Stimulated activated CD4-positive, alpha-beta T cell treated with anti-CD3 and anti-CD28 coated beads, Interleukin-15, amount 100 ng/mL, for 24 hours (primary cell): ENCODE measurements around the gene PRDM16.

ENCODE experiments used
- DNase-seq: peaks from one replicate; pipeline ENCODE4 v3.0.0-alpha.2; 2020

Gene PRDM16

GRCh38 chr1:3441880-3442279 is 372.9 kb downstream of the PRDM16 start:
- DNase-seq, result no peak

- no peak for DNase-seq
These were observed 373.3 kb downstream of the PRDM16 start for GRCh38 chr1:3442331-3442730.

GRCh38 chr1:3442901-3443300 is 373.9 kb downstream of the PRDM16 start:
- DNase-seq, result no peak

GRCh38 chr1:3443807-3444206 is 374.8 kb downstream of the PRDM16 start:
- DNase-seq, result no peak

- no peak for DNase-seq
These were observed 375.3 kb downstream of the PRDM16 start for GRCh38 chr1:3444298-3444697.

- no peak for DNase-seq
These were observed 375.7 kb downstream of the PRDM16 start for GRCh38 chr1:3444736-3445135.

DNA sequence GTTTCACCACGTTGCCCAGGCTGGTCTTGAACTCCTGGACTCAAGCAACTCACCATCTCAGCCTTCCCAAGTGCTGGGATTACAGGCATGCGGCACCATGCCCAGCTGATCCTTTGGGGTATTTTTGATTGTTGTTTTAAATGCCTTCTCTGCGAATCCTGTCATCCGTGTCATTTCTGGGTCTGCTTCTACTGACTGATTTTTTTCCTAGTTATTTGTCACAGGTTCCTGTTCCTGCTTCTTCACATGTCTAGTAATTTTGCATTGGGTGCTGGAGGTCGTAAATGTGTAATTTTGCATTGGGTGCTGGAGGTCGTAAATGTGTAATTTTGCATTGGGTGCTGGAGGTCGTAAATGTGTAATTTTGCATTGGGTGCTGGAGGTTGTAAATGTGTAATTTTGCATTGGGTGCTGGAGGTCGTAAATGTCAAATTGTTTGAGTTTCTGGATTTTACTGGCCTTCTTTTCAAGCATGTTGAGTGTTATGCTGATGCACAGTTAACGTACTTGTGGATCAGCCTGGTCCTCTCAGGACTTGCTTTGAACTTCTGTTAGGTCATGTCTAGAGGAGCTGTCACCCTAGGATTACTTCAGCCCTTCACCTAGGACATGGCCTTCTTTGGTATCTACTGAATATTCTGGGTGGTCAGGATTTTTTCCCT is 381.3 kb downstream of the PRDM16 start:
- DNase-seq, result no peak

DNA sequence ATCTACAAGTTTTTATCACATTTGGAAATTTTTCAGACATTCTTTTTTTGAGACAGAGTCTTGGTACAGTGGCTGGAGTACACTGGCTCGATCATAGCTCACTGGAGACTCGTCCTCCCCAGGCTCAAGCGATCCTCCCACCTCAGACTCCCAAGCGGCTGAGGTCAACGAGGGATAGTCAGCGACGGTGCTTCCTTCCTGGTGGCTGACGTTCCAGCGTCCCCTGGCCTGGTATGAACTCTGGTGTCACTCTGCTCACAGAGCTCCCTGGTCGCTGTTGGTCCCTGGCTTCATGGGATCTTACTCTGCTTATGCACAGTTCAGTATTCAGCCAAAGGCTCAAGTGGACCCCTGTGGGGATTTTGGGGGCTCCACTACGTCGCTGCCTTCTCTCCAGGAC is 382.0 kb downstream of the PRDM16 start:
- DNase-seq, result no peak

- no peak for DNase-seq
These were observed 383.2 kb downstream of the PRDM16 start for GRCh38 chr1:3451994-3452865.

- DNase-seq, result no peak
These were observed 383.8 kb downstream of the PRDM16 start for GRCh38 chr1:3452866-3453175.

- peak; percentile 80 for DNase-seq
These were observed 384.3 kb downstream of the PRDM16 start for GRCh38 chr1:3453203-3453761.

GRCh38 chr1:3453891-3454810 is 385.1 kb downstream of the PRDM16 start, which contains the start of gene ARHGEF16:
ARHGEF16 (plus strand) TSS chr1:3454665; CDS start chr1:3463085, 8,420 bp downstream.
- DNase-seq, result peak; percentile 49

GRCh38 chr1:3454811-3455618 is 386.0 kb downstream of the PRDM16 start:
- no peak for DNase-seq

DNA sequence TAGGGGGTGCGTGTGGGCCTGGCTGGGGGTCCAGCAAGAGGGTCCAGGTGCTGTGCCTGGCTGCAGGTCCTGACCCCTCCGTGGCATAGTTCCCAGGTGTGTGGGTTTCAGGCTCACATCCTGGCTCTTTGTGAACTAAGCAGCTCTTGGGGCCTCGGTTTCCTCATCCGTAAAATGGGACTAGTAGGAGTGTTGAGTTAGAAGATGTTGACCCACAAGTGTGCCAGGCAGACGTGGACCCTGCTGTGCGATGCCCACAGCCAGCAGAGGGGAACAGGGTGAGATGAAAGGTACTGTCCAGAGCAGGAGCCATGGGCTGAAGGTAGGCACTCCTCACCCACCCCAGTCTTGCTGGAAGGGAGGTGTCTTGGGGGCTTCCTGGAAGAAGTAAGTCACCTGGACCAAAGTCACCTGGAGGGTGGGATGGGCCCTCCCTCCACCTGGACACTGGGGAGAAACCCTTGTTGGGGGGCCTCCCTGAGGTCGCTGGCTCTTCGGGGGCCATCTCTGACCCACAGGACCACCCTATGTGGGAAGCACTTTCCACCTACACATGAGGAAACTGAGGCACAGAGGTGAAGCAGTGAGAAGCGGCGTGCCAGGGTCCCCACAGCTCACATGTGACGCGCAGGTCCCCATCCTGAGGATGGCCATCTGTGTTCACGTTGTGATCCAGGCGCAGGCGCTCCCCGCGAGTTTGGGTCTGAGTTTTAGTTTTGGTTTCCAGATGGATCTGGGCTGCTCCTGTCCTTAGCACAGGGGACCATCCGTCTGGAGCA is 386.9 kb downstream of the PRDM16 start:
- DNase-seq, result no peak

DNA sequence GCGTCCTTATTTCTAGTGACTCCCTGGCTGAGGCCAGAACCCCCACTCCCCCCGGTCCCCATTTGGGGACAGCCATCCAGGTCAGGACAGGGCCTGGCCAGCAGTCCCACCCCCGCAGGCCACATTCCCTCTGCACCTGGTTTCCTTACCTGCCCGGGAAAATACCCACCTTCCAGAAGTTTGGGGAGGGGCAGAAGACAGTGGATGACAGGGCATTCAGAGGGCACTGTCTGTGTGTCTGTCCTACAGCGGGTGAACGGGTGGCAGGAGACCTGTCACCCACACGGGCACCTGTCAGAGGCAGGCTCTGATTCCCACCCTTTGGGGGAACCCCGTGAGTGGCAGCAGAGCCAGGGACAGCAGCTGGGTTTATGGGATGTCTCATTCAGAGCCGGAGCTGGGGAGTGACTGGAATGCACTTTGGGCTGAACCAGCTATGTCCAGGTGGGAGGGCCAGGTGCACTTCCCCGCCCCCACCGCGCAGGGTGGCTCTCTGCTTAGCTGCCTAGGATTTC is 387.5 kb downstream of the PRDM16 start:
- no peak for DNase-seq

DNA sequence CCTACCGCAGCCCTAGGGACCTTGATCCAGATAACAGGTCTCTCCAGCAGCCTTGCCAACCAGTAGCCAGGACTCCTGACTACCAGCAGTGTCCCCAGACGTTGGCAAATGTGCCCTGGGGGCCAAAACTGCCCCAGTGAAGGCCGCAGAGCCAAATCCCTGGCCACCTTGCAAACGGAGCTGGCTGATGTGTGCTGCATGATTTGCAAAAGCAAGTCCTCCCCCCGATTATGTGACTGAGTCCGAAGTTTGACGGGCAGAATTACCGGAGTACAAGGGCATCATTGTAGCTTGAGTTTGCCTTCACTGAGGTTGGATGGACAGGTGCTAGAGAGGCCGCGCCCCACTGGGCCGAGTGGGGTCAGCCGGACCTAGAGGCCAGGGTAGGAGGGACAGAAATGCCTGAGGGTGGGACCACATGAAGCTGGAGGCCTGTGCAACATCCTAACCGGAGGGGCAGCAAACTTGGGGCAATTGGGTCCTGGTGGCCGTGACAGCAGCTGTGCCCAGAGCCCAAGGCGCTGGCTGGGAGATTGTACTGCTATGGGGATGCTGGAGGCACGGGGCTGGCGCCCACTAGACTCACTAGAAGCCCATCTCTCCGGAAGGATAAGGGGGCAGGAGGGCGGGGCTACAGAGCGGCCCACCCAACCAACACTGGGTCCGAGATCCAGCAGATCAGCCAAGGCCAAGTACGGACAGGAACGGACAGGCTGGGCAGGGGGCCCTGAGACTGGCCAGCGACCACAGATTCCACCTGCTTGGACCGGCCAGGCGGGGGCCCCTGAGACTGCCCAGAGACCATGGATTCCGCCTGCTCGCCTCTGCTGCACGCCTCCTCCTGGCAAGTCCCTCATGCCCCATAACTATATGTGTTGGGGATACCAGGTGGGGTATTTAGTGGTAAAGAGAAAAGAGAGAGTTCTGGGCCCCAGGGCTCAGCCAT is 388.2 kb downstream of the PRDM16 start:
- no peak for DNase-seq

DNA sequence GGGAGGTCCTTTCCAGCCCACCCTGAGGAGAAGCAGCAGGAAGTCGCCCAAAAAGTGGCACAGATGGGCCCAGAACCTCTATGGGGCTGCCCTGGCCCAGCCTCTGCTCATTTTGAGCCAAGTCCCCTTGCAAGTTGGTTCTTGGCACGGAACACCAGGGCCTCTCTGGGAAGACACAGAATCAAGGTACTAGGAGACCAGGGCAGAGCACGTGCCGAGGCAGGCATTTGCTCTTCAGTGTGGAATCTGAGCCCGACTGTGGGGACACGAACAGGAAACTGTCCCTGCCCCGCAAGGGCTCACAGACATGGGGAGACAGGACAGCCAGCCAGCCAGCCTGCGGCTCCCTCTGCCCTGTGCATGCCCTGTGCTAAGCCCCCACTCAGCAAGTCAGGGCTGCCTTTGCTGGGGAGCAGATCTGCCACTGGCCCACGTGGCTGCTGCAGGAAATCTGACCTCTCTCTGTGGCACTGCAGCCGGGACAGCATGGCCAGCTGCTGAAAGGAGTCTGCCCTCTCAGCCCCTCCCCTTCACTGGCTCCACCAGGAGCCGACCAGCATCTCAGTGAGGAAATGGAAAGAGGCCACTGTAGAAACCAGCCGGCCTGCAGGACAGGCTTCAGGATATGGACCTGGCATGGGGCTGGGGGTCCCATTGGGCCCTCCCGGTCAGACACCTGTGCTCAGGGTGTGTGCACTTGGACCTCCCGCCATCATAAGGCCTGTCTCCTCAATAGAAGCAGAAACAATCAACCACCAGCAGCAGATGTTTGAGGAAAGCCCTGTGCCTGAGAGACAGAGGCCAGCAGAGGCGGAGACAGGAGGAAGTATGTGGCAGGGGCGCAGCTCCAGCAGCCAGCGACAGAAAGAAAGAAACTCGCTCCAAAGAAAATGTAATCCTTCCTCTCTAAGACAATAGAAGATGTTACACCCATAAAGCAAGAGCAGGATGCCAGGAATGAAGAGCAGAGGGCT is 389.2 kb downstream of the PRDM16 start:
- no peak for DNase-seq

GRCh38 chr1:3459051-3459908 is 390.3 kb downstream of the PRDM16 start:
- DNase-seq, result no peak
